ENCODE measurements around the gene HIPK2.

- TF ChIP-seq ZC3H10 (CRISPR knock-in tag; IDR thresholded peaks at IDR 0.05) (no peak), SNAI2 (CRISPR knock-in tag; IDR thresholded peaks at IDR 0.05) (no peak)
Measured at GRCh38 chr7:139646566-139646965, 131.2 kb downstream of the HIPK2 start.
